Erythroblast (primary cell): ENCODE data around the gene ZDHHC9.

ENCODE experiments used
- GATA1 ChIP-seq: IDR thresholded peaks from 2 replicates; pipeline ENCODE4 v1.6.1; 2011; ENCODE audit warnings: low read depth, mild to moderate bottlenecking, control low read depth, low read length, moderate library complexity
- POLR2A ChIP-seq: IDR thresholded peaks from 2 replicates; pipeline ENCODE4 v1.6.1; 2011; ENCODE audit warnings: mild to moderate bottlenecking, low read length

- no peak for TF ChIP-seq POLR2A
- no peak for TF ChIP-seq GATA1
Observed at GRCh38 chrX:129795584-129795983, 48.1 kb downstream of the ZDHHC9 start.
